WERI-Rb-1 (cell line): Measurements from ENCODE around the gene CTDSPL.

Source experiments
- DNase-seq: peaks from one replicate; pipeline ENCODE4 v3.0.0-alpha.2; 2020
- H3K27ac ChIP-seq: fragments of 250-450 bp; sonication (Bioruptor Pico); 2 replicates; pipeline ENCODE4 v1.5.1; 2020; ENCODE audit warnings: mild to moderate bottlenecking, moderate library complexity
- H3K27me3 ChIP-seq: fragments of 250-450 bp; sonication (Bioruptor Pico); 2 replicates; pipeline ENCODE4 v1.5.1; 2021; ENCODE audit warnings: mild to moderate bottlenecking, low read depth, moderate library complexity; ENCODE audit not compliant: insufficient read depth, severe bottlenecking
- H3K36me3 ChIP-seq: fragments of 250-450 bp; sonication (Bioruptor Pico); 2 replicates; pipeline ENCODE4 v1.5.1; 2020; ENCODE audit warnings: mild to moderate bottlenecking, moderate library complexity
- H3K4me3 ChIP-seq: 2 replicates; pipeline ENCODE4 v1.5.1; 2011; ENCODE audit warnings: low read depth, mild to moderate bottlenecking, control low read depth, low read length
- H3K9me3 ChIP-seq: fragments of 250-450 bp; sonication (Bioruptor Pico); 2 replicates; pipeline ENCODE4 v1.5.1; 2021; ENCODE audit warnings: mild to moderate bottlenecking, moderate library complexity; ENCODE audit not compliant: severe bottlenecking
- CTCF ChIP-seq: IDR thresholded peaks from 2 replicates; pipeline ENCODE4 v1.5.1; 2011; ENCODE audit warnings: low read depth, mild to moderate bottlenecking, control low read depth, inconsistent platforms, low read length

CTDSPL gene

DNA sequence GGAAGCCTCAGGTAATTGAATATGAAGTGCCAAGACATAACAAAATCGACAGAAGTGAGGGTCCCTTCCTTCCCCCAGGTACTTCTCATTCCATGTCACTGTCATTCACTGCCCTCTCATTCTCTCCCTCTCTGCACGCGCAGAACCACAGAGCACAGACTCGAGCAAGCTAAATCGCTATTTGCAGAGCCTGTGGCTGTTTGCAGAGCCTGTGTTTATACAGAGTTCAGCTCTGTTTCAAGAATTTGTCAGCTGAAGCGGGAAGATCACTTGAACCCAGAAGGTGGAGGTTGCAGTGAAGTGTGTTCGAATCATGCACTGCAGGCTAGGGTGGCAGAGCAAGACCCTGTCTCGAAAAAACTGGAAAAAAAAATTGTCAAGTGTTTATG lies 131.4 kb downstream of the CTDSPL start:
- H3K27me3 ChIP-seq: no peaks in the 10 kb centered on the region
- H3K36me3 ChIP-seq: no peaks in the 10 kb centered on the region
- no peak overlapping the region for H3K27ac ChIP-seq
- no peak for TF ChIP-seq CTCF
- DNase-seq: no peak
- no peaks in the 10 kb centered on the region for H3K9me3 ChIP-seq
- H3K4me3 ChIP-seq: no peak overlapping the region

DNA sequence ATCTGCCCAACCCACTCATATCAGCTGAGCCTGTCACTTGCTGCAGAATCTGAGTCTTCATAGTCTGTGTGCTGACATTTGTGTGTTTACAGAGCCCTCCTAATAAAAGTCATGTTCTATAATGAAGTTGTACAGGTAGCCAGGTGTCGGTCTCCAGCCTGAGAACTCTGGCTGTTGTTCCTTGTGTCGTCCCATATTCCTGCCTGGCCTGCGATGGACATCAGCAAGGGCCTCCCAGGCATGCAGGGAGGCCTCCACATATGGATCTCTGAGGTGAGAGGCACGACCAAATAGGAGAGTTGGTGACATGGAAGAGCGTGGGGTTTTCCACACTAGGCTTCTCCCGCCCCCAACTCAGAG lies 131.8 kb downstream of the CTDSPL start:
- DNase-seq: no peak
- Histone ChIP-seq H3K27ac (no peak overlapping the region), H3K9me3 (no peaks in the 10 kb centered on the region), H3K36me3 (no peaks in the 10 kb centered on the region), H3K27me3 (no peaks in the 10 kb centered on the region), H3K4me3 (peak overlapping the region; percentile 89)
- no peak for TF ChIP-seq CTCF

GRCh38 chr3:37993820-37994638 lies 132.3 kb downstream of the CTDSPL start:
- DNase-seq: peak; percentile 82
- Histone ChIP-seq H3K27me3 (no peaks in the 10 kb centered on the region), H3K27ac (peak overlapping the region; percentile 78), H3K4me3 (peak overlapping the region; percentile 89), H3K36me3 (no peaks in the 10 kb centered on the region), H3K9me3 (no peaks in the 10 kb centered on the region)
- TF ChIP-seq CTCF: no peak; the same call in 1 of the 2 replicates

DNA sequence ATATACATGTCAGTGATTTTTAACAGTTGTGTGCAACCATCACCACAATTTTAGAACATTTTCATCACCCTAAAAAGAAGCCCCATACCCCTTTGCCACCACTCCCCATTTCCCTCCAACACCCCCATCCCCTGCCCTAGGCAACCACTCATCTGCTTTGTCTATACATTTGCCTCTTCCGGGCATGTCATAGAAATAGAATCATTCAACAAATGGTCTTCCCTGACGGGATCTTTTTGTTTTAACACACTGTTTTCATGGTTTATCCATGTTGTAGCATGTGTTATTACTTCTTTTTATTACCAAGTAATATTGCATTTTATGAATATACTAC lies 132.9 kb downstream of the CTDSPL start:
- Histone ChIP-seq H3K27ac (peak overlapping the region; percentile 78; the same call in 1 of the 2 replicates), H3K27me3 (no peaks in the 10 kb centered on the region), H3K9me3 (no peaks in the 10 kb centered on the region), H3K4me3 (peak overlapping the region; percentile 89), H3K36me3 (no peaks in the 10 kb centered on the region)
- no peak for DNase-seq
- no peak for TF ChIP-seq CTCF

GRCh38 chr3:37995652-37996641 lies 134.3 kb downstream of the CTDSPL start:
- Histone ChIP-seq H3K27ac (no peak overlapping the region), H3K4me3 (no peak overlapping the region), H3K36me3 (no peaks in the 10 kb centered on the region), H3K27me3 (no peaks in the 10 kb centered on the region), H3K9me3 (no peaks in the 10 kb centered on the region)
- no peak for DNase-seq
- no peak for TF ChIP-seq CTCF
